ENCODE data around the gene POTEH.
"Not testable (repeated sequence)": the region's sequence is repeated elsewhere in the genome, so short reads cannot be mapped to it uniquely, and the experiment has no call there.

The POTEH gene

DNA sequence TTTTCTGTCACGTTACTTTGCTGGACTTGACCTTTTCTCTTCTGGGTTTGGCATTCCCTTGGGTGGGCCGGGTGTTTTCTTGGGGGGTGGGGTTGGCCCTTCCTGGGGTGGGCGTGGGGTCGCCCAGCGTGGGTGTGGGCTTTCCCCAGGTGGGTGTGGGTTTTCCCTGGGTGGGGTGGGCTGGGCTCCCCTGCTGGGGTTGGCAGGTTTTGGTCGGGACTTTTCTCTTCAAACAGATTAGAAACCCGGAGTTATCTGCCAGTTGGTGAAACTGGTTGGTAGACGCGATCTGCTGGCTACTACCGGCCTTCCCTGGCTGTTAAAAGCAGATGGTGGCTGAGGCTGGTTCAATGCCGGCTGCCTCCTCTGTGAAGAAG is at the start of gene POTEH:
Gene POTEH, plus strand, starts transcription at position 278 of the 377 bp plus-strand sequence. Its CDS starts 52 bp downstream, at position 330.
- not testable (repeated sequence) for DNase-seq (ENCODE audit: low read depth, low spot score)

DNA sequence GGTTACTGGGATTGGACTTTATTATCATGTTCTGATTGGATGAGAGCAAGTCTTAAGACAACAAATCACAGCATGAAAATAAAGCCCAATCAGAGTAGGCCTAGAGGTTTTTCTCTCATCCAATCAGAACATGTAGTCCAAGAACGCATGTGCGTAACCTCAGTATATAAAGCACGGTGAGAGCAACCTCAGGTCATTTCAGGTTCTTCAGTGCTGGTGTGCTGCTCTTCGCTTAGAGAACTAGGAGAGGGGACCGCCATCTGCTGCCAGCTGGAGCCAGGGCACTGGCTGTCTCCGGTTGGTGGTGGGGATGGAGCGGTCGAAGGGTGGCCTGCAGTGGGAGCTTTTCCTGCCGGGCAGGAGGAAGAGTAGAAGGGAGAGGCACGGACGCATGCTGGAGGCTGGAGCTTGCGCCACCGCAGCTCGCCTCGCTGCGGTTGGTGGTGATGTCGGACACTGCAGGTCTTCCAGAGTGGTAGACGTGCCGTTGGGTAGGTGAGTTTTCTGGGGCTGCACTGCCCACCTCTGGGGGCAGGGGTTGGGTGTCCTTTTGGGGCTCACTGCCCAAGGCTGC is 47.5 kb upstream of the POTEH start:
- DNase-seq (ENCODE audit: low read depth, low spot score), result not testable (repeated sequence)

DNA sequence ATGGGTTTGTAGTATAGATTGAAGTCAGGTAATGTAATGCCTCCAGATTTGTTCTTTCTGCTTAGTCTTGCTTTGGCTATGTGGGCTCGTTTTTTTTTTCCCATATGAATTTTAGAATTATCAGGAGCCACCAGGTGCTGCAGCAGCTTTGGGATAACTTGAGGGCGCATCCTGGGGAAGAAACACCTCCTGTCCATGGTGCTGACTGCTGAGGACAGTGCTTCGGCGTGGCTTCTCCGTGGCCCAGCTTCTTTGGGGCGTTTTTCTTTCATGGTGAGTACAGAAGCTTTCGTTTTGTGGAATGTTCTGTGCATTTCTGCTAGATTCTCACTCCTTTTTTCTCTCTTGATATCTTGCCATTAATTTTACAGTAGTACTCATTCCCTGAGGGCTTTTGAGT is 37.9 kb upstream of the POTEH start:
- DNase-seq (ENCODE audit: low read depth, low spot score), result not testable (repeated sequence)

DNA sequence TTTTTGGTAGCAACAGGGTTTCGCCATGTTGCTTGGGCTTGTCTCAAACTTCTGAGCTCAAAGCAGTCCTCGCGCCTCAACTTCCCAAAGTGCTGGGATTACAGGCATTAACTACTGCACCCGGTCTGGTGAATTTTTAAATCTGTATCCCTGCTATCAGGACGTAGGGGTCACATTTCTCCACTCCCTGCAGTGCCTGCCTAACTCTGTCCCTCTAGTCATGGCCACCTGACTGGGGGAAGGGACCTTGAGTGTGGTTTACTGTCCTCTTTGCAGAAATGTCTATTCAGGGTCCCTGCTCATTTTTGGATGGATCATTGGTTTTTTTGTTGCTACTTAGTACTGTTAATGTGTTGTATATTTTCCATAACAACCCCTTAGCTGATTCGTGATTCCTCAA is 37.1 kb upstream of the POTEH start:
- not testable (repeated sequence) for DNase-seq (ENCODE audit: low read depth, low spot score)

DNA sequence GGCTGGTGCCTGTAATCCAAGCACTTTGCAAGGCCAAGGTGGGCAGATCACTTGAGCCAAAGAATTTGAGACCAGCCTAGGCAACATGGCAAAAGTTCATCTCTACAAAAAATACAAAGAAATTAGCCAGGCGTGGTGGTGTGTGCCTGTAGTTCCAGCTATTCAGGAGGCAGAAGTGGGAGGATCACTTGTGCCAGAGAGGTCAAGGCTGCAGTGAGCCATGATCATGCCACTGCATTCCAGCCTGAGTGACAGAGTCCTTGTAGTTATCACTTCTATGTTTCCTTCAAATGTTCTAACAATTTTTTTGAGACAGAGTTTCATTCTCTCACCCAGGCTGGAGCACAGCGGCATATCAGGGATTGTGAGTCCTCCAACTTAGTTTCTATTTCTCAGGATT is 36.6 kb upstream of the POTEH start:
- not testable (repeated sequence) for DNase-seq (ENCODE audit: low read depth, low spot score)

DNA sequence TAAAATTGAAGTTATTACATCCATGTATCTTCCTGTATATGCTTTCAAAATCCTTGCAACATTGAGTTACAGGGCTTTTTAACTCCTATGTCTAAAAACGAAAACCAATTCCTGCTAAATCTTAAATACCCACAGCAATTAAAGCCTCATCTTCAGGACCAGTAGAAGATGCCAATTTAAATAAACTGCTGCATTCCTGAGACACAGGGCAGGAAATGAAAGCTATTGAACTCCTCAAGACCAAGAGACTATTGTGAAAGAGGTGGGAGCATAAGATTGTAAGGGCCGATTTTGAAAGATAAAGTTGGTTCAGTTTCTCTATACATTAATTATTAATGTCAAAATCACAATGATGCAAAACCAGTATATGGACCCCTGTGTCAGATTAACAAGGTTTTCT is 28.7 kb upstream of the POTEH start:
- DNase-seq (ENCODE audit: low read depth, low spot score), result not testable (repeated sequence)

DNA sequence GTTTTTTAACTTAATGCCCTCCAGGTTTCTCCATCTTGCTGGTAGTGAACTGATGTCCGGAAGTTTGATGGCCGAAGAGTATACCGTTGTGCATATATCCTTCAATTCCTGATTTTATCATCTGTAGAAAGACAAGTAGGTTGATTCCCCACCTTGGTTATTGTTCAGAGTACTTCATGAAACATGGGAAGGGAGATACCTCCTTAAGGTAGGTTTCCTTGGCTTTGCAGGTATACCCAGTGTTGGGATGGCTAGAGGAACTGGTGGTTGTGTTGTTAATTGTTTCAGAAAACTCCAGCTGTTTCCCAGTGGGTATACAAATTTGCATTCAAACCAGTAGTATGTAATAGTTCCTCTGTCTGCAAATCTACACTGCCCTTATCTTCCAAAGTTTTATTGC is 25.1 kb upstream of the POTEH start:
- DNase-seq (ENCODE audit: low read depth, low spot score), result not testable (repeated sequence)

DNA sequence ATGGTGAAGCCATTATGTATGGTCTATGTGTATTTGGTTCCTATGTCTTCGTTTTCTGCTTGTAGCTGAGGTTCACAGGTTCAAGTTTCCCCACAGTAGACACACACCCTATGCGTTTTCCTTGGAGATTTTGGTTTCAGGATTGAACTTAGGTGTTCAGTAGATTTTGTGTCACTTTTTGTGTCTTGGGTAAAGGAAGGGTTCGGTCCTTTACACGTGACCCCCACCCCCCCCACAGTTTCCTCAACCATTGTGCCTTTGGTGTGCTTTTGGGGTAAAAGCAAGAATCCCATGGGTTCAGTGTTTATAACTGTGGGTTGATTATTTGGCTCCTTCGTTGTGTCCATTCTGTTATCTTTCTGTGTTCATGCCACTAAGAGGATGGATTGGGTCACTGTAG is 24.3 kb upstream of the POTEH start:
- DNase-seq (ENCODE audit: low read depth, low spot score), result not testable (repeated sequence)

DNA sequence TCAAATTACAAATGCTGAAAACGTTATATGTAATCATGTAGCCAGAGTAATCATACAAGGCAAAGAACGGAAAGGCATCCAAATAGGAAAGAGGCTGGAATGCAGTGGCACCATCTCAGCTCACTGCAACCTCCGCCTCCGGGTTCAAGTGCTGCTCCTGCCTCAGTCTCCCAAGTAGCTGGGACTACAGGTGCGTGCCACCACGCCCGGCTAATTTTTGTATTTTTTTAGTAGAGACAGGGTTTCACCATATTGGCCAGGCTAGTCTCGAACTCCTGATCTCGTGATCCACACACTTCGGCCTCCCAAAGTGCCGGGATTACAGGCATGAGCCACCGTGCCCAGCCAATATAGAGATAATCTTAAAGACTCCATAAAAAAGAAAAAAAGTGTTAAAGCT is 20.4 kb upstream of the POTEH start:
- not testable (repeated sequence) for DNase-seq (ENCODE audit: low read depth, low spot score)

DNA sequence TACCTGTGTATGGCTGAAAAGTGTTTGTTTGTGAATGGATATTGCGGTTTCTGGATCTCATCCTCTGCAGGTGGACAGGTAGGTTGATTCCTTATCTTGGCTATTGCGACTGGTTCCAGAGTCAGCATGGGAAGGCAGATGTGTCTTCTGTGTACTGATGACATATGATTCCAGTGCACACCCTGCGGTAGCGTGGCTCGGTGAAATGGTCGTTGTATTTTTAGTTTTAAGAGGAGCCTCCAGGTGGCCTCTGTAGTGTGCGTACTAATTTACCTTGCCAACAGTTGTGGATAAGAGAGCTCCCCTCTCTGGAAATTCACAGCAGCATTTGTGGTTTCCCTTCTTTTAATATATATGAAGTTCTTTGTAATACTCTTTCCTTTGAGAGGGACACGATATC is 10.1 kb upstream of the POTEH start:
- not testable (repeated sequence) for DNase-seq (ENCODE audit: low read depth, low spot score)

DNA sequence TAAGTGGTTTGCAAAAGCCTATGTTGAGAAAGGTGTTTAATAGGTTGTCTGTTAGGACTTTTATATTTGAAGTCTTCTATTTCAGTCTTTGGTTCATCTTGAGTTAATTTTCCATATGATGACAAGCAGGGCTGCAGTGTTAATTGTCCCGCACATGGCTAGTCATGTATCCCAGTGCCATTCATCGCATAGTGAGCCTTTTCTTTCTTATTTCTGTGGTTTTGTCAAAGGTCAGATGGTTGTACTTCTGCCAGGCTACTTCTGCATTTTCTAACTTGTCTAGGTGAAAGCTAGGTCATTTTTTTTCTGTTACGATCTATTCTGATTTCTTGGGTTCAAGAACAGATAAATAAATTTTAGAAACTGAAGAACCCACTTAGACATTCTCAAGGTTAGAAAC is 5.7 kb upstream of the POTEH start:
- not testable (repeated sequence) for DNase-seq (ENCODE audit: low read depth, low spot score)

DNA sequence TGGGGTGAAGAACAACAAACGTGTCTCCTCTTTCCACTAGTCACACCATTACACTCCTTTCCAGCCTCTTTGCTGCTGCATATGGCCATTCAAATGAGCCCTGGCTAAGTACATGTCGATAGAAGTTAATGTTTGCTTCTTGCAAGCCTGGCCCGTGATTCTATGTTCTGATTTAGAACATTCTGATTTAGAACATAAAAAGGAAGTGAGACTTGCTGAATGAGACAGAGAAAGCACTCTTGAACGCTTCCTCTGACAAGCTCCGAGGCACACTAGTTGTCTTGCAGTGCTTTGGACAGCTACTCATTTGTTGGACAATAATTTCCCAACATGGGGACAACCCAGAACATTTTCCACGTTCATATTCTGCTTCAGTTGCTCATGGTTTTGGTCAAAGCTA is 5.1 kb upstream of the POTEH start:
- not testable (repeated sequence) for DNase-seq (ENCODE audit: low read depth, low spot score)

DNA sequence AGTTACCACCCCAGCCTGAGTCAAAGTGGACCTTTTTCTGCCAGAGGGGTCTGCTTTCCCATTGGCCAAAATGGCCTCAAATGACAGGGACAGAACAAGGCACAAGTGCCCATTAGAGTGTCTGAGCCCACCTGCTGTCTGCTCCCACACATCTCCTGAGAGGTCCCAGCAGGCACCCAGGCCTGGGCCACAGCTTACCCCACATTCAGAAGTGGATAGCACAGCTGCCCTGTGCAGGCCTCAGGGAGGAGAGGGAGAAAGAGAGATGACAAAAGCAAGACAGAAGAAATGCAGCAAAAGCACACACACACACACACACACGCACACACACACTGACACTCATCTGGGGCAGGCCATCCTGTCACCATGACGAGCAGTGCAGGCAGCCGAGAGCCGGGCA is 4.2 kb upstream of the POTEH start:
- not testable (repeated sequence) for DNase-seq (ENCODE audit: low read depth, low spot score)

DNA sequence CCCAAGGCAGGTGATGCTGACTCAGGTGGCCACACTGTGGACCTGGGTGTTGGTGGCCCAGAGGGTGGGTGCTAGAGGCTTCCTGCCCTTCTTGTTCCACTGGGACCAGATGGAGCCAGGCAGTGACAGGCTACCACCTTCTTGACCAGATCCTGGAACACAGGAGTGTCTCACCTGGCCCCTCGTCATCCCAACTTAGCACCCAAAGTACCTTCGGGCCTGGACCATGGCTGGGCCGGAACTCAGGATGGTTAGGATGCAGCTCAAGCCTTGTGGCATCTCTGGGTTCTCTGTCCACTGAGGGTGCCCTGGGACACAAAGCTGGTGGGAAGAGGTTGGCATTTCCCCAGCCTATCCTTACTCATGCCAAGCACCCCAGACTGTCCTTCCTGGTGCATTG is 2.7 kb upstream of the POTEH start:
- not testable (repeated sequence) for DNase-seq (ENCODE audit: low read depth, low spot score)

DNA sequence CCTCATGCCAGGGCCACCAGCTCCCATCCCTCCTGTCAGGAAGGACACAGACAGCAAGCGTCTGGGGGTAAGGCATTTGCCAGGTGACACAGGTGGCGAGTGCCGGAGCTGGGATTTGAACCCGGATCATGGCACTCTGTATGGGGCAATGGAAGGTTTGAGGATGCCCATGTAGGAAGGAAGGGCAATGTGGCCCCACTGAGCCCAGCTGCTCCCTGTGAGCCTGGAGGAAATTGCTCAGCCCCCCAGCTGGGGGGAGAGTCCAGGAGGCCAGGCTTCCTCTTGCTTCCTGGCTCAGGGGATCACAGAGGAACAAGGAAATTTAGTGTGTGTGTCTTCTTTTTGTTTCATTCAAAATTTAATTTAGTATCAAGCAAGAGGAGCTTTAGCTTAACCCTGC is 2.1 kb upstream of the POTEH start:
- not testable (repeated sequence) for DNase-seq (ENCODE audit: low read depth, low spot score)

DNA sequence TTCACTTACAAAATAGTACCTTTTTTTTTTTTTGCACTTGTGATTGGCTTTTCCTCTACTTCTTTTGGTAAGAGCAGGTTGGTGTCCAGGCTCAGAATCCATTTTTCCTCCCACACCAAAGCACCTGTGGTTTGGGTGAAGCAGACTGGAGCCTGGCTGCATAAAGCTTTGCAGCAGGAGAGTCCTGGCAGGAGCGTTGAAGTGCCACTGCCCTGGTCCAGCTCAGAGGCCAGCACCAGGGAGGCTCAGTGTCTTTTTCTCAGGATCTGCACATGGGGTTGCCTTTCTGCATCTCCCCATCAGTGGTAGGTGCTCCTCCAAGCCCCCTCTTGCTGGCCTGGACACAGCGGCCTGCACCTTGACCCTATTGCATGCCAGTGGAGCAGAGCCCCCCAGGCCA is 1.7 kb upstream of the POTEH start:
- DNase-seq (ENCODE audit: low read depth, low spot score), result not testable (repeated sequence)

DNA sequence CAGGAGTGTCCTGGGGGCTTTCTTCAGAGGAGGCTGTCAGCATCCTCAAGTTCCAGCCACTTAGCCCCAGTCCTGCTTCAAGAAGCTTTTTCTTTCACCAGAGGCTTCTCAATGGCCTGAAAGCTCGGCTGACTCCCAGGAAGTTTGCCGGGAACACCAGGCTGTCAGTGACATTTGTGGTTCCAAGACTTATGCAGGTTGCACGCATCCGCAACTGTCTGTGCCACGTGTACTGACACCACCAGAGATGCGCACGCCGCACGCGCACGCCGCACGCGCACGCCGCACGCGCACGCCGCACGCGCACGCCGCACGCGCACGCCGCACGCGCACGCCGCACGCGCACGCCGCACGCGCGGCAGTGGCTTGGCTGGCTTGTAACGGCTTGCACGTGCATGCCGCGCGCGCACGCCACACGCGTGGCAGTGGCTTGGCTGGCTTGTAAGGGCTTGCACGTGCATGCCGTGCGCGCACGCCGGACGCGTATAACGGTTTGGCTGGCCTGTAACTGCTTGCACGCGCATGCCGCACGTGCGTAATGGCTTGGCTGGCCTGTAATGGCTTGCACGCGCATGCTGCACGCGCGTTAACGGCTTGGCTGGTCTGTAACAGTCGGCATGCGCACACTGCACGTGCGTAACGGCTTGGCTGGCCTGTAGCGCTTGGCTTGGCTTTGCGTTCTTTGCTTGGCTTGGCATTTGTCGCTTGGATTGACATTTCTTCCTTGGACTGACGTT is 646 bp upstream of the POTEH start:
- not testable (repeated sequence) for DNase-seq (ENCODE audit: low read depth, low spot score)

DNA sequence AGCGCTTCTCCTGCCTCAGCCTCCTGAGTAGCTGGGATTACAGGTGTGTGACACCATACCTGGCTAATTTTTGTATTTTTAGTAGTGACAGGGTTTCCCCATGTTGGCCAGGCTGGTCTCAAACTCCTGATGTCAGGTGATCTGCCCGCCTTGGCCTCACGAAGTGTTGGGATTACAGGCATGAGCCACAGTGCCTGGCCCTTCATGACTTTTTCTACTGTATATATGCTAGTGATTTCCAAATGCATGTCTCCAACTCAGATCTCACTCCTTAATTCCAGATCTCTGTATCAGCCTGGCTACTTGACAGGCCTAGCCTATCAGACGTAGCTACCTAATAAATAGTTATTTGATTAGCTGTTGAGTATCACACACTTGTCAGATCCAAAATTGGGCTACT is 23.8 kb downstream of the POTEH start:
- DNase-seq (ENCODE audit: low read depth, low spot score), result not testable (repeated sequence)

DNA sequence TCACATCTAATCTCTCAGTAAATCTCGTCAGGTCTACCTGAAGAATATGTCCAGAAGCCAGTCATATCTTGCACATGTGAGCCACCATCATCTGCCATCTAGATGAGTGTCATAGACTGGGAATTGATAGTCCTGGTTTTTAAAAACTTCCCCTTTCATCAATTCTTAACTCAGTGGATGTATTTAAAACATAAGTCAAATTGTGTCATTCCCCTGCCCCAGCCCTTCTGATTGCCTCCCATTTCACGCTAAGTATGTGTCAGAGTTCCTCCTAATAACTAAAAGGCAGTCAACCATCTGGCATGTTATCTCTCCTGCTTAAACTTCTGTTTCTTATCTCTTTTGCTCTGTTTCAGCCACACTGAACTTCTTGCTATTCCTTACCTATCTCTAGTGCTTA is 24.3 kb downstream of the POTEH start:
- DNase-seq (ENCODE audit: low read depth, low spot score), result not testable (repeated sequence)

DNA sequence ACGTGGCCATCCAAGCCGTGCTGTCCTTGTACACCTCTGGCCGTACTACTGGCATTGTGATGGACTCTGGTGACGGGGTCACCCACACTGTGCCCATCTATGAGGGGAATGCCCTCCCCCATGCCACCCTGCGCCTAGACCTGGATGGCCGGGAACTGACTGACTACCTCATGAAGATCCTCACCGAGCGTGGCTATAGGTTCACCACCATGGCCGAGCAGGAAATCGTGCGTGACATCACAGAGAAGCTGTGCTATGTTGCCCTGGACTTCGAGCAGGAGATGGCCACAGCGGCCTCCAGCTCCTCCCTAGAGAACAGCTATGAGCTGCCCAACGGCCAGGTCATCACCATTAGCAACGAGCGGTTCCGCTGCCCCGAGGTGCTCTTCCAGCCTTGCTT is 32.1 kb downstream of the POTEH start:
- DNase-seq (ENCODE audit: low read depth, low spot score), result not testable (repeated sequence)

DNA sequence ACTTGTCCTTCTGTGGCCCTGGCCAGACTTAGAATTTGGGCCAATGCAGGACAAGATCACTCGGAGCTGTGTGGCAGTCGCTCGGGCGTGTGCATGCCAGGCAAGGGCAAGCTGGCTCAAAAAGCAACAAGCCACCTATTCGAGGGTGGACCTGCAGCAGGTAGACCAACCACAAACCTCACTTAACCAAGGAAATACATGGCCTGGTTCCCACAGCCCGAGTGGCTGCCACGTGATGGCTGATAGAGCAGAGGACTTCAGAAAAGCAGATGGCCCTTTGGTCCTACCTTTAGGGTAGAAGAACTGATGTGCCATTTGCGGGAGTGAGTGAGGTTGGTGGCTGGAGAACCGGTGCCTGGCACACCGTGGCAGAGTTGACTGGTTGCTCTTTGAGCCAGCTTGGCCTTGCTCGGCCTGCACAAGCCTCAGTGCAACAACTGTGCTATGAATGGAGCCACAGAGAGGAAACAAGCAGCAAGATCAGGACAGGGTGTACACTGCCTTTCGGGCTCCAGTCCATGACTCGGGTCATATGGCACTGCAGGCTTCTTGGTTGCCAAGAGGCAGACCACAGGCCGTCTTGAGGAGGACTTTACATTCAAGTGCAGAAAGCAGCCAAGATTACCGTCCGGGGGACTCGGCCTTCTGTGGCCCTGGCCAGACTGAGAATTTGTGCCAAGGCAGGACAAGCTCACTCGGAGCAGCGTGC is 39.5 kb downstream of the POTEH start:
- DNase-seq (ENCODE audit: low read depth, low spot score), result not testable (repeated sequence)

DNA sequence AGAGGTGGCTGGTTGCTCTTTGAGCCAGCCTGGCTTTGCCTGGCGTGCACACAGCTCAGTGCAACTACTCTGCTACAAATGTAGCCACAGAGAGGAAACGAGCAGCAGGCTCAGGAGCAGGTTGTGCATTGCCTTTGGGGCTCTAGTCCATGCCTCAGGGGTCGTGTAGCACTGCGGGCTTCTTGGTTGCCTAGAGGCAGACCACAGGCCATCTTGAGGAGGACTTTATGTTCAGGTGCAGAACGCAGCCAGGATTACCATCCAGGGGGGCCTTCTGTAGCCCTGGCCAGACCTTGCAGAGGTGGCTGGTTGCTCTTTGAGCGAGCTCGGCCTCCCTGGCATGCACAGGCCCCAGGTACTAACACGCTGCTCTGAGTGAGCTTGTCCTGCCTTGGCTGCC is 41.2 kb downstream of the POTEH start:
- DNase-seq (ENCODE audit: low read depth, low spot score), result not testable (repeated sequence)

DNA sequence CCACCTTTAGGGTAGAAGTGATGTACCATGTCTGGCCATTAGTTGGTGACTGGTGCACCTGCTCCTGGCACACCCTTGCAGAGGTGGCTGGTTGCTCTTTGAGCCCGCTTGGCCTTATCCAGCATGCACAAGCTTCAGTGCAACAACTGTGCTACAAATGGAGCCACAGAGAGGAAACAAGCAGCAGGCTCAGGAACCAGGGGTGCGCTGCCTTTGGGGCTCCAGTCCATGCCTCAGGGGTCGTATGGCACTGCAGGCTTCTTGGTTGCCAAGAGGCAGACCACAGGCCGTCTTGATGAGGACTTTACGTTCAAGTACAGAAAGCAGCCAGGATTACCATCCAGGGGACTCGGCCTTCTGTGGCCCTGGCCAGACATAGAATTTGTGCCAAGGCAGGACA is 44.6 kb downstream of the POTEH start:
- not testable (repeated sequence) for DNase-seq (ENCODE audit: low read depth, low spot score)
